Measurements from ENCODE around the gene KRTAP9-3. TPM values are rescaled to one million over a fixed set of nuclear protein-coding genes. Genes with fewer than 3 reads are reported as not detected.
"Not testable (repeated sequence)": the region's sequence is repeated elsewhere in the genome, so short reads cannot be mapped to it uniquely, and the experiment has no call there.

The KRTAP9-3 gene
- total and polyA plus RNA-seq, 7 donors = not detected

- Histone ChIP-seq H3K27ac (no peak overlapping the region), H3K4me3 (no peak overlapping the region), H3K36me3 (no peaks in the 10 kb centered on the region), H3K9me3 (no peaks in the 10 kb centered on the region), H3K4me1 (no peaks in the 10 kb centered on the region), H3K27me3 (peaks cover 0 to 13% (median 0%) of the 10 kb centered on the region in 3 donors)
- WGBS, 2 donors = 70 to 86% methylated on average over 2 of the region's 2 CpGs
- no peak for DNase-seq
- TF ChIP-seq CTCF (IDR thresholded peaks at IDR 0.05) = no peak
- no peak for TF ChIP-seq POLR2A (IDR thresholded peaks at IDR 0.05)
- TF ChIP-seq POLR2AphosphoS5 (IDR thresholded peaks at IDR 0.05) = no peak
- no peak for TF ChIP-seq EP300 (IDR thresholded peaks at IDR 0.05)
- intact Hi-C loops (cut with DNase I) = no loop called here
Measured at GRCh38 chr17:41263212-41263611, 31.0 kb downstream of the KRTAP9-3 start.

- intact Hi-C loops (cut with DNase I) = loop anchor here (1.0 kb wide), 1 partner anchor 12 kb away; no protein-coding TSS in a partner anchor
- WGBS, 2 donors = 64 to 77% methylated on average over 3 of the region's 3 CpGs
- Histone ChIP-seq H3K36me3 (no peaks in the 10 kb centered on the region), H3K4me3 (no peak overlapping the region), H3K27me3 (peaks cover 0 to 4% (median 0%) of the 10 kb centered on the region in 3 donors), H3K9me3 (no peaks in the 10 kb centered on the region), H3K4me1 (no peaks in the 10 kb centered on the region), H3K27ac (no peak overlapping the region)
- no peak for TF ChIP-seq POLR2A (IDR thresholded peaks at IDR 0.05)
- no peak for TF ChIP-seq EP300 (IDR thresholded peaks at IDR 0.05)
- no peak for TF ChIP-seq POLR2AphosphoS5 (IDR thresholded peaks at IDR 0.05)
- no peak for TF ChIP-seq CTCF (IDR thresholded peaks at IDR 0.05)
- DNase-seq = no peak
Measured at GRCh38 chr17:41264599-41264998, 32.4 kb downstream of the KRTAP9-3 start.

GRCh38 chr17:41265078-41265477 is 32.8 kb downstream of the KRTAP9-3 start, which contains the start of gene KRTAP9-6:
TSS of gene KRTAP9-6 (plus strand) at chr17:41265378. CDS start at chr17:41265378, 0 bp downstream.
- Histone ChIP-seq H3K9me3 (no peaks in the 10 kb centered on the region), H3K4me3 (no peak within 1 kb of the TSS), H3K27ac (no peak within 1 kb of the TSS), H3K36me3 (no peaks in the 10 kb centered on the region), H3K4me1 (no peaks in the 10 kb centered on the region), H3K27me3 (peaks cover 0 to 4% (median 0%) of the 10 kb centered on the region in 3 donors)
- no peak for DNase-seq
- intact Hi-C loops (cut with DNase I) = no loop called here
- WGBS, 2 donors = 50 to 62% methylated on average over 2 of the region's 2 CpGs
- TF ChIP-seq POLR2A (IDR thresholded peaks at IDR 0.05) (no peak), EP300 (IDR thresholded peaks at IDR 0.05) (no peak), POLR2AphosphoS5 (IDR thresholded peaks at IDR 0.05) (no peak), CTCF (IDR thresholded peaks at IDR 0.05) (no peak)

- no peaks in the 10 kb centered on the region for H3K9me3 ChIP-seq
- no peaks in the 10 kb centered on the region for H3K36me3 ChIP-seq
- H3K27me3 ChIP-seq = peaks cover 0 to 4% (median 0%) of the 10 kb centered on the region in 3 donors
- TF ChIP-seq POLR2A (IDR thresholded peaks at IDR 0.05) (no peak), POLR2AphosphoS5 (IDR thresholded peaks at IDR 0.05) (no peak), EP300 (IDR thresholded peaks at IDR 0.05) (no peak), CTCF (IDR thresholded peaks at IDR 0.05) (no peak)
- no peaks in the 10 kb centered on the region for H3K4me1 ChIP-seq
- intact Hi-C loops (cut with DNase I) = no loop called here
- WGBS, 2 donors = 90% methylated on average over 3 of the region's 3 CpGs; no CpG with 5 or more reads in 1 of the 2 donors
- H3K27ac ChIP-seq = no peak overlapping the region
- no peak for DNase-seq
- no peak overlapping the region for H3K4me3 ChIP-seq
Measured at GRCh38 chr17:41267711-41268110, 35.5 kb downstream of the KRTAP9-3 start.

- H3K36me3 ChIP-seq; H3K4me3 ChIP-seq; H3K4me1 ChIP-seq; intact Hi-C loops (cut with DNase I); H3K27me3 ChIP-seq; H3K27ac ChIP-seq; DNase-seq; H3K9me3 ChIP-seq: not testable (repeated sequence)
- WGBS, 2 donors = 52% methylated on average over 1 of the region's 1 CpG; no CpG with 5 or more reads in 1 of the 2 donors
Measured at GRCh38 chr17:41271323-41271722, 39.1 kb downstream of the KRTAP9-3 start.

All from sigmoid colon (tissue), 7 donors.